Memory B cell (primary cell): ENCODE measurements around the gene RTL1.

Experiments used
- ATAC-seq: fragments of 150-1000 bp; cut with Tn5 transposase; 2 replicates; pipeline ENCODE4 v1.10.0; 2021; ENCODE audit warnings: low read depth, mild to moderate bottlenecking, moderate library complexity
- DNase-seq, 2 donors: peaks; one replicate each; pipeline ENCODE4 v3.0.0; 2022; ENCODE audit warnings: low spot score in 2 of 2
- H3K27ac Mint-ChIP-seq: one replicate; pipeline ENCODE4 v1.8.0; 2022; ENCODE audit warnings: mild to moderate bottlenecking, moderate library complexity, mixed read lengths
- H3K27me3 Mint-ChIP-seq: one replicate; pipeline ENCODE4 v1.8.0; 2022; ENCODE audit warnings: mixed read lengths
- H3K36me3 Mint-ChIP-seq: one replicate; pipeline ENCODE4 v1.8.0; 2022; ENCODE audit warnings: mild to moderate bottlenecking, mixed read lengths
- H3K4me1 Mint-ChIP-seq: one replicate; pipeline ENCODE4 v1.8.0; 2022; ENCODE audit warnings: mixed read lengths
- H3K4me3 Mint-ChIP-seq: one replicate; pipeline ENCODE4 v1.8.0; 2022; ENCODE audit warnings: mild to moderate bottlenecking, moderate library complexity, mixed read lengths
- H3K9me3 Mint-ChIP-seq: one replicate; pipeline ENCODE4 v1.8.0; 2022; ENCODE audit warnings: mixed read lengths

Gene RTL1

DNA sequence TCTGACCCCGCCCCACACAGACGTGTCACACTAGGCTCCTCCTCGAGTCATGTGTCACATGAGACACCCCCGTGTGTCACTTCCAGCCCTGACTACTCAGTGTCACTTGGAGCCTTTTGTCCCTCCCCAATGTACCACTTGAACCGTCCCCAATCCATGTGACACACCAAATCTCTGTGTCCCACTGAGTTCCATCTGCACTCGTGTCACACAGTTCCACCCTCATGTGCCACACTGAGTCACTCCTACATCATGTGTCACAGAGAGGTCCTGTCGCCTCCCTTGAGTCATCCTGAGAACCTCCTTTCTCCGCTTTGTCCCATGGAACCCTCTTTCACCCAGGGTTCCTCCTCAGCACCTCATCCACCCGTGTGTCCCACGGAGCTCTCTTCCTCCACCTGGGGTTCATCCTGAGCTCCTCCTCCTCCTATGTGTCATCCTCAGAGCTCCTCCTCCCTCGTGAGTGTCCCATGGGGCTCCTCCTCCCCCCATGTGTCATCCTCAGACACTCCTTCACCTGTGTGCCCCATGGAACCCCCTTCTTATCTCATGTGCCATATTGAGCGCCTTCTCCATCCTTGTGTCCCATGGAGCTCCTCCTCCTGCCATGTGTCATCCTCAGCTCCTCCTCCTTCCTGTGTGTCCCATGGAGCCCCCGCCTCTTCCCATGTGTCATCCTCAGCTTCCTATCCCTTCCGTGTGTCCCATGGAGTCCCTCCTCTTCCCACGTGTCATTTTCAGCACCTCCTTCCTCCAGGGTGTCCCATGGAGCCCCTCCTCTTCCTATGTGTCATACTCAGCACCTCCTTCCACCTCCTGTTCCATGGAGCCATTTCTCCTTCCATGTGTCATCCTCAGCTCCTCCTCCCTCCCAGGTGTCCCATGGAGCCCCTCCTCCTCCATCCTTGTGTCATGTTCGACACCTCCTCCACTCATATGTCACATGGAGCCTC lies 32.0 kb downstream of the RTL1 start:
- Mint-ChIP-seq H3K4me1 (peaks cover 10% of the 10 kb centered on the region), H3K9me3 (peaks cover 15% of the 10 kb centered on the region), H3K36me3 (no peaks in the 10 kb centered on the region), H3K4me3 (no peak overlapping the region), H3K27ac (no peak overlapping the region), H3K27me3 (no peaks in the 10 kb centered on the region)
- ATAC-seq: no peak
- DNase-seq: no peak

DNA sequence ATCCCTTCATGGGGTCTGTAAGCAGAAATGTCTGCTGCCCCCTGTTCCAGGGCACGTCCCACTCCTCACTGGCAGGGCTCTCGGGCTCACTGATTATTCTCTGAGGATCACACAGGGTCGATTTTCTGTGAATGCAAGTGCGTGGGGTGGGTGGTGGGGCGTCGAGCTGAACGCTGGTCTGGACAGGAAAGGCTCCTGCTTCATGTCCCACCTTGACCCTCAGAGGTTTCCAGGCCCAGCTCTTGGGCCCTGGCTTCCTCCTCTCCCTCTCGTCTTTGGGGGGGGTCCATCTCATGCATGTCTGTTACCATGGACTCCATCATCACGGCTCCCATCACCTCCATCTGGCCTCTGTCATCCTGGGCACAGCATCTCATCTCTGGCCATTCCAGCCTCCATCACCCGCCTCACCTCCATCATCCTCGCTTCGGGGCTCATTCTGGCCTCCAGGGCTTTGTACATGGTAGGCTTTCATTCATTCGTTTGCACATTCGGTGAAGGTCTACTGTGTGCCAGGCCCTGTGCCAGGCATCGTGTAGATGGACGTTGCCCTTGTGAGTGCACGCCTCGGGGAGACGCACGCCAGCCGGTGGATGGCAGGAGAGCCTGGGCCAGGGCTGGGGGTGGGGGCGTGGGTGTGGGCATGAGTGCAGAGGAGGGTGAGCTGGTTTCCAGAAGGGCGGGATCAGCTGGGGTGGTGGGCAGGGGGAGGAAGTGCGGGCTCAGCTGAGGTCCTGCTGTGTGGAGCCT lies 34.7 kb downstream of the RTL1 start:
- DNase-seq (no peak), ATAC-seq (no peak)
- peaks cover 10% of the 10 kb centered on the region for H3K4me1 Mint-ChIP-seq
- no peak overlapping the region for H3K27ac Mint-ChIP-seq
- H3K27me3 Mint-ChIP-seq: no peaks in the 10 kb centered on the region
- H3K36me3 Mint-ChIP-seq: no peaks in the 10 kb centered on the region
- peaks cover 15% of the 10 kb centered on the region for H3K9me3 Mint-ChIP-seq
- H3K4me3 Mint-ChIP-seq: no peak overlapping the region

DNA sequence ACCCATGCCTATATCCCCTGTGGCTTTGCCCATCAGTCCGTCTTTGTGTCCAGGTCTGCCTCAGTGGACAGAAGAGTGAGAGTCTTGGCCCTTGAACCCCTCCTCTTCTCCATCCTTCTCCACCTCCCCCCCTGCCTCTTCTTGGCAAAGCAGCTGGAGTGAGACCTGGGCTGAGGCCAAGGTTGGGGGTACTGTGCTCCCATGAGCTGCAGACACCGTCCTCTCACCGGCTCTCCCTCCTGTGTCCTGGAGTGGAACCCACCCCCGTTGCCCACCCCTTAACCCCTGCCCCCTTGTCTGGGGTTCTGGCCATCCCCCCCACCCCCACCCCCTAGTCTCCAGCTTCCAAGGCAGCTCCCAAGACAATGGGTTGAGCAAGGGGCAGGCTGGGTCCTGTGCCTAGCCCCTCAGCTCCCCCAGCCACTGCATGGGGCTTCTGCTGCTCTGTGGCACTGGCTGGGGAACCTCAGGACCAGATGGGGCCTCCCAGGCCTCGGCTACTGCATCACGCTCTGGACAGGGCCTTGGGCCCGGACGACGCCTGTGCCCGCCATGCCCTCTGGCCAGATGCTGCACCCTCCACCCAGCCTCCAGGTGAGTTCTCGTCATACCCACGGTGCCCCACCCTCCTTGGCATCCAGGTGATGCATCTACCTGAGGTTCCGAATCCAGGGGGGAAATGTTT lies 35.7 kb downstream of the RTL1 start:
- no peak for ATAC-seq
- H3K36me3 Mint-ChIP-seq: no peaks in the 10 kb centered on the region
- H3K27me3 Mint-ChIP-seq: no peaks in the 10 kb centered on the region
- no peak overlapping the region for H3K4me3 Mint-ChIP-seq
- H3K27ac Mint-ChIP-seq: no peak overlapping the region
- peaks cover 7% of the 10 kb centered on the region for H3K4me1 Mint-ChIP-seq
- no peak for DNase-seq
- H3K9me3 Mint-ChIP-seq: peaks cover 12% of the 10 kb centered on the region

DNA sequence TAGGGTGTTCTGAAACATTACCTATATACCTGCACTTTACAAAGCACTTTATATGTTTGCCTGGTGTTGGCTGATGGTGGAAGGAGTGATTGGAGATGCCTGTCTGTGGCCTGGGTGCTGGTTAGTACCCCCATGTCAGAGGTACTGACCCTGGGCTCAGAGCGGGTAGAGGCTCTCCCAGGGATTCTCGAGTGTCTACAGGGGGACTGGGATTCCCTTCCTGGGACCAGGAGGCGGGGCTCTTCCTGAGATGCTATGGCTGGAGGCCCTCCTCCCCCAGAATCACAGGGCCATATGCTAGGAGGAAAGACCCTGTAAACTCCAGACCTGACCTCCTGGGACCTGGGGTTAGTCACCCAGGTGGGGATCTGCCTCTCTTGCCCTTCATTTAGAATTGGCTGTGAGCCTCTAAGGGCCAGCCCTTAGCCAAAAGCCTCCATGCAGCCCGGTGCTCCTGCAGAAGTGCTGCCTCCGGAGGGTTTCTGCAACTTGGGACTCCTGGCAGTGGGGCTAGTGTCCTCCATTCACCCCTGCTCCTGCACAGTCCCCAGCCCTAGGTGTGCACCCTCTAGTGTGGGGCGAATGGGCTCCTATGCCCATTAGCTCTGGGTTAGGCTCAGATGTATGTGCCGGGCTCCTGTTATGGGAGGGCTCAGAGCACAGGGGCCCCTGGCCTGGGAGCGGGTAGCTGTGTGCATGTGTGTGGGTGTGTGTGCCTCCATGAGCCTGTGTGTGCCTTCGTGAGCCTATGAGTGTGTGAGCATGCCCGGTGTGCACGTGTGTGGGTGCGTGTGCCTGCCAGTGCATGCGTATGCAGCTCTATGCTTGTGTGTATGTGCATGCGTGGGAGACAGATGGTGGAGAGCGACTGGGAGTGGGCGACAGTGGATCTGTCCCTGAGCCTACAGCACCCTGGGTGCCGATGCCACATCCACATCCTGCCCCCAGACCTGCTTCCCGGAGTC lies 36.6 kb downstream of the RTL1 start:
- no peaks in the 10 kb centered on the region for H3K36me3 Mint-ChIP-seq
- DNase-seq (no peak), ATAC-seq (no peak)

DNA sequence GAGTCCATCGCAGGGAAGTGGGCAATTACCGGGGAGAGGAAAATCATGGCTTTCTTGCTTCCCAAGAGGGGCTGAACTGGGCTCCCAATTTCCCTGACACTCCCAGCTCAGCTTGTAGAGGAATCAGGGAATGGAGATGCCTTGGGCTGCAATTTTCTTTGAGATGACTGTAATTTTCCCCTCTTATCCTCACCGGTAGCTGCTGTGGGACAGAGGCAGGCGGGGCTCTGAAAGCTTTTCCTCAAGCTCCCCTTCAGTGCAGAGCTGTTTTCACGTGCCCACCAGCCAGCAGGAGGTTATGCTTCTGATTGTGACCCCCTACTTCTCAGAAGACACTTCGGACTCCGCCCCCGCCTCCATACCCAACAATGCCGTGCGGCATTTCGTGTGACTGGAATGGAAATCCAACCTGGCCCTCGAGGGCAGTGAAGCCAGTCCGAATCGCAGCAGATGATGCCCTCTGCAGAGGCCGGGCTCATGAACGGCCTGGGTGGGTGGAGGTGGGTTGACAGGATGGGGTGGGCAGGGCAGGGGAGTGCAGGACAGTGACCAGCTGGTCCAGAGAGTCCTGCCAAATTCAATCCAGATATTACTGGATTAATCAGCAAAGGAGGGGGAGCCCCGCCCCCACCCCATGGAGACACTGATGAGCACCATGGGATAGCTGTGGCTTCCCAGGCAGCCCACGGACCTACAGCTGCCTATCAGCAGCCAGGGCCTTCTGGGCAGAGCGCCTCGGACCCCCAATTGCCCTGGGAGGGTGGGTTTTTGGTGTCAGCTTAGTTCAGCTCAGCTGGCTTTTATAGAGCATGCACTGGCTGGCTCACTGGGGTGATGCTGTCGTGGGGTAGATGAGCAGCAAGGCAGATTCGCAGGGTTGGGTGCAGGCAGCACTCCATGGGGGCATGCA lies 37.6 kb downstream of the RTL1 start:
- Mint-ChIP-seq H3K27me3 (peaks cover 4% of the 10 kb centered on the region), H3K27ac (no peak overlapping the region), H3K4me3 (no peak overlapping the region), H3K36me3 (no peaks in the 10 kb centered on the region), H3K9me3 (peaks cover 4% of the 10 kb centered on the region), H3K4me1 (no peaks in the 10 kb centered on the region)
- ATAC-seq: no peak
- no peak for DNase-seq

More for the DNA sequence above, 36.6 kb downstream of the RTL1 start:
- Mint-ChIP-seq H3K27ac (no peak overlapping the region), H3K27me3 (peaks cover 2% of the 10 kb centered on the region), H3K9me3 (peaks cover 8% of the 10 kb centered on the region), H3K4me1 (peaks cover 4% of the 10 kb centered on the region), H3K4me3 (no peak overlapping the region)

DNA sequence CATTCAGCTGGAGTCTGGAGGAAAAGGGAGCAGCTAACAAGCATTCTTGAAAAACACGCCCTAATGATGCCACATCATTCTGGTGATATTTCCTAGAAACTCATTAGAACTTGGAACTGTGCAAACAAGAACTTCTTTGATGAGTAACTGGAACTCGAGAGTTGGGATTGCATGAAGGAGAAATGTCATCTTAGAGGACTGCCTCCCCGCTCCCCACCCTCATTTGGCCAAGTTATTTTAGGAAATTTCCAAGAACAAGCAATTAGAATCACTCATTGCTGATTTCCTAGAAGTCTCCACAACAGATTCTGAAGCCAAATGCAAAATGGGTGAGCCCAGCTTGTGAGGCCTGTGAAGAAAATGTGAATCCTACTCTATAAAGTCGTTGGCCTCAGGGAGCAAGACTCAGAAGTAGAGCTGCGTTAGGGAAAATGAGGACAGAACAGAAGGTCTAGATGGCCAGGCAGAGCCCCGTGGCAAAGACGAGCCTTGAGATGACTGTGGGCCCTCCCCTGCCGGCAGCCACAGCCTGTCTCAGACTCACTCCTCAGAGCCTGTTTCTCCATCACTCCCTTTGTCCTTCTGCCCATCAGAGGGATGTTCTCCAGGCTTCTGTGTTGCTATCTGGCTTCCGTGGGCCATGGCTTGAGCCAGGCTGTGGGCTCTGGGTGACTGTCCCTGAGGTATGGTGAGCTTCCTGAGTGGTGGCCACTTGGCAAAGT lies 38.4 kb downstream of the RTL1 start:
- Mint-ChIP-seq H3K27me3 (peaks cover 4% of the 10 kb centered on the region), H3K27ac (no peak overlapping the region), H3K4me1 (no peaks in the 10 kb centered on the region), H3K9me3 (peaks cover 4% of the 10 kb centered on the region), H3K4me3 (no peak overlapping the region), H3K36me3 (no peaks in the 10 kb centered on the region)
- no peak for ATAC-seq
- no peak for DNase-seq

DNA sequence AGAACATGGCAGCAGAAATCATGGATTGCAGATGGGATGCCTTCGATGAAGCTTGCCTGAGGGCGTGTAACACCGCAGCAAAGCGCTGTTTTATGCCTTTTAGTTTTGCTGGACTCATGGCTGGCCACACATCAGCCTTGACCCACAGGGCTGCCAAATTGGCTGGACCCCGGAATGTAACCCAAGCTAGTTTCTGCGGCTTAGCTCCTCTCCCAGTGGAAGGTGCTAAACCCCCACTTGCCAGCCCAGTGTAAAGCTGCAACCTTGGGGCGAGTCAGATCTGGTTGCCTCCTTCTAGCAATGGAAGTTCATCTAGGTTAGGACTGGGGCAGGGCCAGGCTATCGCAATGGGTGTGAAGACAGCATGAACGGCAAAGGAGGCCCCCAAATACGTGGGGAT lies 39.3 kb downstream of the RTL1 start:
- DNase-seq: no peak
- peaks cover 4% of the 10 kb centered on the region for H3K9me3 Mint-ChIP-seq

DNA sequence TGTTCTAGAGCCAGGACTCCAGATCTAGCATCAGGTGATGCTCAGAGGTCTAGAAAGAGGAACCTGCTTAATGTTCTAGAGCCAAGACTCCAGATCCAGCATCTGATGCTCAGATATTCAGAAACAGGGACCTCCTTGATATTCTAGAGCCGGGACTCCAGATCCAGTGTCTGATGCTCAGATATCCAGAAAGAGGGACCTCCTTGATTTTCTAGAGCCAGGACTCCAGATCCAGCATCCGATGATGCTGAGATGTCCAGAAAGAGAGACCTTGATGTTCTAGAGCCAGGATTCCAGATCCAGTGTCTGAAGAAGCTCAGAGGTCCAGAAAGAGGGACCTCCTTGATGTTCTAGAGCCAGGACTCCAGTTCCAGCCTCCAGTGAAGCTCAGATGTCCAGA lies 40.7 kb downstream of the RTL1 start:
- no peaks in the 10 kb centered on the region for H3K4me1 Mint-ChIP-seq
- peaks cover 4% of the 10 kb centered on the region for H3K27me3 Mint-ChIP-seq
- H3K9me3 Mint-ChIP-seq: peaks cover 4% of the 10 kb centered on the region
- ATAC-seq (no peak), DNase-seq (no peak)
- no peak overlapping the region for H3K27ac Mint-ChIP-seq
- no peaks in the 10 kb centered on the region for H3K36me3 Mint-ChIP-seq
- no peak overlapping the region for H3K4me3 Mint-ChIP-seq

More for the DNA sequence above, 39.3 kb downstream of the RTL1 start:
- H3K4me1 Mint-ChIP-seq: no peaks in the 10 kb centered on the region
- H3K27ac Mint-ChIP-seq: no peak overlapping the region
- no peaks in the 10 kb centered on the region for H3K36me3 Mint-ChIP-seq
- peaks cover 4% of the 10 kb centered on the region for H3K27me3 Mint-ChIP-seq
- no peak for ATAC-seq
- no peak overlapping the region for H3K4me3 Mint-ChIP-seq

DNA sequence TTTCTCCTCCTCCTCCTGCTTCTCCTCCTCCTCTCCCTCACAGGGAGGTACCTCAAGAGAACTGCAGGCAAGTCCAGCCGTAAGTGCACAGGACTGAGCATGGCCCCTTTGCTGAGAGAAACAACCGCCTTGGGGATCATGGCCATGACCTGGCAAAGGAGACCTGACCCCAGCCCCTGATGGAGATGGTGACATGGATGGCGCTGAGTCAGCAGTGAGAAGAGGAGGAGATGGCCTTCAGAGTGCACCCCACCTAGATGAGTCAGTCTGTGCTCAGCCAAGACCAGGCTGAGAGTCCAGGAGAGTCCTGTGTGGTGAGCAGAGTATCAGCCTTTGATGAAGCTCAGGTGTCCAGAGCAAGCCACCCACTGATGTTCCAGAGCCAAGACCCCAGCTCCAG lies 41.2 kb downstream of the RTL1 start:
- H3K4me3 Mint-ChIP-seq: no peak overlapping the region
- ATAC-seq (no peak), DNase-seq (no peak)
- no peak overlapping the region for H3K27ac Mint-ChIP-seq
- no peaks in the 10 kb centered on the region for H3K4me1 Mint-ChIP-seq
- peaks cover 4% of the 10 kb centered on the region for H3K9me3 Mint-ChIP-seq
- H3K36me3 Mint-ChIP-seq: no peaks in the 10 kb centered on the region
- peaks cover 4% of the 10 kb centered on the region for H3K27me3 Mint-ChIP-seq

DNA sequence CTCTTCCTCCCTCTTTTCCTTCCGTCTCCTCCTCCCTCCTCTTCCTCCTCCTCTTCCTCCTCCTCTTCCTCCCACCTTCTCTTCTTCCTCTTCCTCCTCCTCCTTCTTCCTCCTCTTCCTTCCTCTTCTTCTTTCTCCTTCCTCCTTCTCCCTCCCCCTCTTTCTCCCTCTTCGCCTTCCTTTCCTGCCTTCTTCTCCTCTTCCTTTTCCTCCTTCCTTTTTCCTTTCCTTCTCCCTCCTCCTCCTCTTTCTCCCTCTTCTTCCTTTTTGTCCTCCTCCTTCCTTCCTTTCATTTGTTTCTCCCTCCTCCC lies 41.6 kb downstream of the RTL1 start:
- peaks cover 4% of the 10 kb centered on the region for H3K9me3 Mint-ChIP-seq
- no peak overlapping the region for H3K4me3 Mint-ChIP-seq
- ATAC-seq (no peak), DNase-seq (no peak)
- H3K27ac Mint-ChIP-seq: no peak overlapping the region
- H3K36me3 Mint-ChIP-seq: no peaks in the 10 kb centered on the region
- H3K4me1 Mint-ChIP-seq: no peaks in the 10 kb centered on the region
- H3K27me3 Mint-ChIP-seq: peaks cover 4% of the 10 kb centered on the region

DNA sequence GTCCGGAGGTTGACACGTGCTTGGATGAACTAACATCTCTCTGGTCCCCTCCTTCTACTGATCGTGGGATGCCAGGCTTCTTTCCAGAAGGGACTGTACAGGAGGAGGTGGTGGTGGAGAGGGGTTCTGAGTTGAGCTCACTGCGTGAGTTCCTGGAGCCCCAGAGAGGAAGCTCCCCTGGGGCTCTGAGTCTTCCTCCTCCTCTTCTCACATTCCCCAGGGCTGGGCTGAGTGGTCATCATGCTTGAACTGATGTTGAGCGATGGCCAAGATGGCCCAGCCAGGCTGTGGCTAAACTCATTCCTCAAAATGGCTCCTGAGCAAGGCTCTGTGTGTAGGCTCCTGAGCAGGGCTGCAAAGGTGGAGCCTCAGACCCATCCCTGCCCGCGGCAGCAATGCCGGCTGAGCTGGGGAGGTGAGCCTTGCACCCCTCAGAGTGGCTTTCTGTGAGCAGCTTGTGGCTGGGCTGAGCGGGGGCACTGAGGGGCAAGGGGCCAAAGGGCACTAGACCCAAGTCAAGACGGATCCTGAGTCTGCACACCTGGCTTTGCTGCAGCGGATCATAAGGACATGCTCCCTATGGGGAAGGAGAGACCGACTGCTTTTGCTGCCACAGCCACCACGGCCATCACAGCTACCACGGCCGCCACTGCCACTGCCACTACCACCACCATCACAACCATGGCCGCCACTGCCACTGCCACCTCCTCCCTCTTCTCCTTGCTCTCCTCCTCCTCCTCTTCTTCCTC lies 42.2 kb downstream of the RTL1 start:
- Mint-ChIP-seq H3K36me3 (no peaks in the 10 kb centered on the region), H3K27me3 (peaks cover 4% of the 10 kb centered on the region), H3K27ac (no peak overlapping the region), H3K4me3 (no peak overlapping the region), H3K9me3 (peaks cover 4% of the 10 kb centered on the region), H3K4me1 (no peaks in the 10 kb centered on the region)
- DNase-seq (no peak), ATAC-seq (no peak)
